SHP77 (cell line): ENCODE measurements around the gene APOL6.
"Not testable (repeated sequence)": the region's sequence is repeated elsewhere in the genome, so short reads cannot be mapped to it uniquely, and the experiment has no call there.

ENCODE experiments used
- DNase-seq, 2 experiments: peaks; one replicate each; lab custom pipeline; 2025; lab: John Stamatoyannopoulos, UW

APOL6 gene

GRCh38 chr22:35638410-35638809, 9.8 kb upstream of the APOL6 start:
- no peak for DNase-seq

- no peak for DNase-seq
Measured at GRCh38 chr22:35641494-35642120, 6.6 kb upstream of the APOL6 start.

GRCh38 chr22:35642305-35642741, 5.9 kb upstream of the APOL6 start:
- no peak for DNase-seq

- no peak for DNase-seq
Measured at GRCh38 chr22:35643991-35644390, 4.3 kb upstream of the APOL6 start.

GRCh38 chr22:35645646-35646045, 2.6 kb upstream of the APOL6 start:
- DNase-seq, result no peak

GRCh38 chr22:35649026-35649553, 844 bp downstream of the APOL6 start:
- no peak for DNase-seq

- DNase-seq, result no peak
Measured at GRCh38 chr22:35649636-35650250, 1.5 kb downstream of the APOL6 start.

GRCh38 chr22:35651085-35651484, 2.8 kb downstream of the APOL6 start:
- DNase-seq, result no peak

- no peak for DNase-seq
Measured at GRCh38 chr22:35653824-35654223, 5.6 kb downstream of the APOL6 start.

GRCh38 chr22:35656284-35656752, 8.1 kb downstream of the APOL6 start:
- DNase-seq, result no peak

GRCh38 chr22:35657571-35658312, 9.5 kb downstream of the APOL6 start:
- DNase-seq, result no peak

GRCh38 chr22:35660291-35661127, 12.3 kb downstream of the APOL6 start:
- no peak for DNase-seq

GRCh38 chr22:35661464-35661863, 13.2 kb downstream of the APOL6 start:
- DNase-seq, result no peak

GRCh38 chr22:35662914-35663313, 14.7 kb downstream of the APOL6 start:
- no peak for DNase-seq

- no peak for DNase-seq
Measured at GRCh38 chr22:35663371-35663770, 15.1 kb downstream of the APOL6 start.

- no peak for DNase-seq
Measured at GRCh38 chr22:35664955-35665587, 16.8 kb downstream of the APOL6 start.

- DNase-seq, result not testable (repeated sequence)
Measured at GRCh38 chr22:35666699-35667098, 18.5 kb downstream of the APOL6 start.

- no peak for DNase-seq
Measured at GRCh38 chr22:35674335-35674734, 26.1 kb downstream of the APOL6 start.

GRCh38 chr22:35676065-35676464, 27.8 kb downstream of the APOL6 start:
- DNase-seq, result not testable (repeated sequence)

GRCh38 chr22:35677460-35678187, 29.4 kb downstream of the APOL6 start:
- DNase-seq, result no peak

- no peak for DNase-seq
Measured at GRCh38 chr22:35678836-35679235, 30.6 kb downstream of the APOL6 start.
